Loucy (cell line): ENCODE results near the gene SERTAD3.

Experiments used
- H2AFZ ChIP-seq: fragments of 200-600 bp; sonication (generic); 2 replicates; pipeline ENCODE4 v1.6.0; 2016; ENCODE audit warnings: antibody characterized with exemption, mild to moderate bottlenecking, low read length, moderate library complexity
- H3F3A ChIP-seq: fragments of 200-600 bp; 2 replicates; pipeline ENCODE4 v1.6.0; 2016; ENCODE audit warnings: antibody characterized with exemption, low read depth, mild to moderate bottlenecking
- H3K27me3 ChIP-seq: fragments of 200-600 bp; sonication (generic); 2 replicates; pipeline ENCODE4 v1.6.1; 2014; ENCODE audit warnings: low read length, mild to moderate bottlenecking; ENCODE audit not compliant: insufficient read depth, poor library complexity, severe bottlenecking
- H3K36me3 ChIP-seq: fragments of 200-600 bp; sonication (generic); 2 replicates; pipeline ENCODE4 v1.6.1; 2016; ENCODE audit warnings: low read length; ENCODE audit not compliant: insufficient read depth
- H3K4me1 ChIP-seq: fragments of 200-600 bp; sonication (generic); 2 replicates; pipeline ENCODE4 v1.5.1; 2014; ENCODE audit warnings: low read length, mild to moderate bottlenecking; ENCODE audit not compliant: insufficient read depth, poor library complexity, severe bottlenecking
- H3K4me2 ChIP-seq: fragments of 200-600 bp; sonication (generic); 2 replicates; pipeline ENCODE4 v1.6.0; 2014; ENCODE audit warnings: antibody characterized with exemption, low read length, low read depth, mild to moderate bottlenecking; ENCODE audit not compliant: poor library complexity, severe bottlenecking
- H3K4me3 ChIP-seq: fragments of 200-600 bp; sonication (generic); 2 replicates; pipeline ENCODE4 v1.5.1; 2014; ENCODE audit warnings: low read length, mild to moderate bottlenecking, mixed read lengths; ENCODE audit not compliant: poor library complexity, severe bottlenecking
- H3K79me2 ChIP-seq: fragments of 200-600 bp; sonication (generic); 2 replicates; pipeline ENCODE4 v1.6.1; 2014; ENCODE audit warnings: low read length; ENCODE audit not compliant: insufficient read depth
- H3K9ac ChIP-seq: fragments of 200-600 bp; sonication (generic); 2 replicates; pipeline ENCODE4 v1.6.0; 2014; ENCODE audit warnings: mild to moderate bottlenecking, low read depth, low read length, moderate library complexity; ENCODE audit not compliant: poor library complexity, severe bottlenecking
- H3K9me2 ChIP-seq: fragments of 200-600 bp; sonication (generic); replicated peaks from 2 replicates; pipeline ENCODE4 v1.6.1; 2016; ENCODE audit warnings: low read depth, low read length, mixed read lengths
- H3K9me3 ChIP-seq: fragments of 200-600 bp; sonication (generic); 2 replicates; pipeline ENCODE4 v1.6.1; 2014; ENCODE audit warnings: mild to moderate bottlenecking, antibody characterized with exemption, low read length, low read depth; ENCODE audit not compliant: insufficient read depth
- H4K20me1 ChIP-seq: fragments of 200-600 bp; sonication (generic); 2 replicates; pipeline ENCODE4 v1.6.0; 2014; ENCODE audit warnings: antibody characterized with exemption, low read length, mild to moderate bottlenecking; ENCODE audit not compliant: insufficient read depth, poor library complexity, severe bottlenecking
- EZH2phosphoT487 ChIP-seq: fragments of 200-600 bp; IDR thresholded peaks from 2 replicates; pipeline ENCODE4 v1.6.1; 2018; ENCODE audit warnings: antibody characterized with exemption, mild to moderate bottlenecking, moderate library complexity, borderline replicate concordance
- TF ChIP-seq, protein P1 (sequence below): fragments of 200-600 bp; sonication (generic); conservative IDR thresholded peaks from 2 replicates; pipeline ENCODE4 v1.5.1; 2014; ENCODE audit warnings: mild to moderate bottlenecking, antibody characterized with exemption, low read length

Gene SERTAD3

DNA sequence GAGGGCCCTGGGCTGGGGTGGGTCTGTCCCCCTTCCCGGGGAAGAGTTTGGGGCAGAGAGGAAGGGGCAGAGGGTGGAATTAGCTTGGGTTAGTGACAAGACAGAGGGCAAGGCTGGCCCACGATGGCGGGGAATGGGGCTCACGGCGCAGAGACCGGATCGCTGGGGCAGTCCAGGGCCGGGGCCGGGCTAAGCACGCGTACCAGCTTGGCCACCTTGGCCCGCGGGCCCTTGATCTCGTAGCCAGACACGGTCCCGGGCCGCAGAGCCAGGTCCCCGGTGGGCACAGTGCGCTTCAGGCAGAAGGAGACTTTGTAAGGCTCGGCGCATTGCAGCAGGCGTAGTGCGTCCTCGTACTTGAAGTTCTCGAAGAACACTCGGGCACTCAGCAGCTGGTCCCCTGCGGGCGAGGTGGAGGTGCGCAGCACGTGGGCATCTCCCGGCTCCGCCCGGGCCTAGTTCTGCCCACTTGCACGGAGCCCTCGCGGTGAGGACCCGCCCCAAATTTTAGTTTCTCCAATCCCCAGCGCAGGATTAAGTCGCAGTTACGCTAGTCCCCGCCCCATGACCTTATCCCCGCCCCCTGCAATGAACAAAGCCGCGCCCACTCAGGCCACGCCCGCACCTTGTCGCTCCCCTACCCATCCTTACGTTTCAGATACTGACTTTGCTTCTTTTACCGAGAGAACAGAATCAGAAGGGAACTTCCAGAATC is 45.6 kb downstream of the SERTAD3 start:
- TF ChIP-seq, protein P1, sequence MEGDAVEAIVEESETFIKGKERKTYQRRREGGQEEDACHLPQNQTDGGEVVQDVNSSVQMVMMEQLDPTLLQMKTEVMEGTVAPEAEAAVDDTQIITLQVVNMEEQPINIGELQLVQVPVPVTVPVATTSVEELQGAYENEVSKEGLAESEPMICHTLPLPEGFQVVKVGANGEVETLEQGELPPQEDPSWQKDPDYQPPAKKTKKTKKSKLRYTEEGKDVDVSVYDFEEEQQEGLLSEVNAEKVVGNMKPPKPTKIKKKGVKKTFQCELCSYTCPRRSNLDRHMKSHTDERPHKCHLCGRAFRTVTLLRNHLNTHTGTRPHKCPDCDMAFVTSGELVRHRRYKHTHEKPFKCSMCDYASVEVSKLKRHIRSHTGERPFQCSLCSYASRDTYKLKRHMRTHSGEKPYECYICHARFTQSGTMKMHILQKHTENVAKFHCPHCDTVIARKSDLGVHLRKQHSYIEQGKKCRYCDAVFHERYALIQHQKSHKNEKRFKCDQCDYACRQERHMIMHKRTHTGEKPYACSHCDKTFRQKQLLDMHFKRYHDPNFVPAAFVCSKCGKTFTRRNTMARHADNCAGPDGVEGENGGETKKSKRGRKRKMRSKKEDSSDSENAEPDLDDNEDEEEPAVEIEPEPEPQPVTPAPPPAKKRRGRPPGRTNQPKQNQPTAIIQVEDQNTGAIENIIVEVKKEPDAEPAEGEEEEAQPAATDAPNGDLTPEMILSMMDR = no peak
- no peak for TF ChIP-seq EZH2phosphoT487
- no peaks in the 10 kb centered on the region for H3K79me2 ChIP-seq
- no peaks in the 10 kb centered on the region for H3K36me3 ChIP-seq
- no peaks in the 10 kb centered on the region for H3K4me1 ChIP-seq
- no peak overlapping the region for H3K9ac ChIP-seq
- no peaks in the 10 kb centered on the region for H3K27me3 ChIP-seq
- H2AFZ ChIP-seq = no peak overlapping the region
- H3K9me3 ChIP-seq = no peaks in the 10 kb centered on the region
- H3K4me3 ChIP-seq = no peak overlapping the region
- no peaks in the 10 kb centered on the region for H3K9me2 ChIP-seq
- H3K4me2 ChIP-seq = no peak overlapping the region
- H3F3A ChIP-seq = peaks cover under 1% of the 10 kb centered on the region; the same call in 1 of the 2 replicates
- no peaks in the 10 kb centered on the region for H4K20me1 ChIP-seq

DNA sequence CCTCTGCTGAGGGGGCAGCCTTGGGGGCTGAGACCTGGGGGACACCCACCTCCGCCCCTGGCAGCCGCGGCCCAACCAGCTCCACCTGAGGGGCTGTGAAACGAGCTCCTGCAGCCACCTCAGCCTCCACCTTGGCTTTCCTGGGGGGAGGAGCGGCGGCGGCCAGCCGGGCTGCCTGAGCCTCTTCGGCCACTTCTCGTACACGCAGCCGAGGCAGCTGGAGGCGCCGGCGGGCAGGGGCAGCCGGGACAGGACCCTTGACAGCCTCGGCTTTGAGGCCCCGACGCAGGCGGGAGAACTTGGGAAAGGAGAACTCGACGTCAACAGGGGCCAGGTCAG is 46.6 kb downstream of the SERTAD3 start:
- no peaks in the 10 kb centered on the region for H3F3A ChIP-seq
- no peak overlapping the region for H3K4me3 ChIP-seq
- no peak for TF ChIP-seq EZH2phosphoT487
- TF ChIP-seq, protein P1 = no peak
- no peak overlapping the region for H3K4me2 ChIP-seq
- H3K27me3 ChIP-seq = no peaks in the 10 kb centered on the region
- no peaks in the 10 kb centered on the region for H3K79me2 ChIP-seq
- no peaks in the 10 kb centered on the region for H3K4me1 ChIP-seq
- no peaks in the 10 kb centered on the region for H4K20me1 ChIP-seq
- no peak overlapping the region for H2AFZ ChIP-seq
- H3K9me2 ChIP-seq = no peaks in the 10 kb centered on the region
- no peaks in the 10 kb centered on the region for H3K36me3 ChIP-seq
- no peak overlapping the region for H3K9ac ChIP-seq
- no peaks in the 10 kb centered on the region for H3K9me3 ChIP-seq

DNA sequence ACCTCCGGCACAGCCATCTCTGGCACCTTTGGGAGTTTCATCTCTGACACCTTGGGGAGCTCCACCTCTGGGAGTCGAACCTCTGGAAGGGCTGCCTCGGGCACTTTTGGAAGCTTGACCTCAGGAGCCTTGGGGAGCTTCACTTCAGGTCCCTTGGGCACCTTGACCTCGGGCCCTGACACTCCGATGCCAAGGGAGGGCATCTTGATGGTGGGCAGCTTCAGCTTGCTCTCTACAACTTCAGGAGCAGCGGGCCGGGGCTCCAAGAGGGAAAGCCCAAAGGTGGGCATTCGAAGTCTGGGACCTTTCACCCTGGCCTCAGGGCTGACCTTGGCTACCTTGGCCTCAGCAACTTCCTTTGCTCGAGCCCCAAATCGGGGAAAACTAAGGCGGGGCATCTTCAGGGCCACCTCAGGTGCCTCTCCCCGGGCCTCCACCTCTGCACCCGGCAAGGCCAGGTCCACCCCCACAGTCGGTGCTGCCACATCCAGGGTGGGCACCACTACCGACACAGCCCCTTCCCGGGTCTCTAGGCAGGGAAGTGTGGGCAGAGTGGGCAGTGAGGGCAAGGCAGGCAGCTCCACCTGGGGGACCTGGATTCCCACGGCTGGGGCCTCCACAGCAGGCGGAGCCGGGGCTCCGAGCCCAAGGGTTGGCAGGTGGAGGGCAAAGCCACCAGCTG is 47.1 kb downstream of the SERTAD3 start:
- no peaks in the 10 kb centered on the region for H3K27me3 ChIP-seq
- no peaks in the 10 kb centered on the region for H3K36me3 ChIP-seq
- no peak for TF ChIP-seq EZH2phosphoT487
- TF ChIP-seq, protein P1 = no peak
- no peak overlapping the region for H3K9ac ChIP-seq
- no peaks in the 10 kb centered on the region for H3K9me2 ChIP-seq
- H3F3A ChIP-seq = no peaks in the 10 kb centered on the region
- no peak overlapping the region for H2AFZ ChIP-seq
- no peak overlapping the region for H3K4me3 ChIP-seq
- no peaks in the 10 kb centered on the region for H3K79me2 ChIP-seq
- H3K4me1 ChIP-seq = no peaks in the 10 kb centered on the region
- H3K9me3 ChIP-seq = no peaks in the 10 kb centered on the region
- no peak overlapping the region for H3K4me2 ChIP-seq
- no peaks in the 10 kb centered on the region for H4K20me1 ChIP-seq
